HepG2 (cell line): Measurements from ENCODE around the gene KRT82. TPM values are rescaled to one million over a fixed set of nuclear protein-coding genes. Genes with fewer than 3 reads are reported as not detected.

Experiments used
- ARNT ChIP-seq: fragments of 450-650 bp; IDR thresholded peaks from 2 replicates; pipeline ENCODE4 v1.6.1; 2017
- ATF2 ChIP-seq: sonication (generic); formaldehyde crosslinking; IDR thresholded peaks from 2 replicates; pipeline ENCODE4 v1.4.0; 2020; ENCODE audit warnings: missing genetic modification reagents
- ATF6 ChIP-seq: sonication (generic); formaldehyde crosslinking; conservative IDR thresholded peaks from 2 replicates; pipeline ENCODE4 v1.4.0; 2020; ENCODE audit warnings: missing genetic modification reagents
- TFE3 ChIP-seq: IDR thresholded peaks from 2 replicates; pipeline ENCODE4 v1.6.1; 2016
- ZNF296 ChIP-seq: sonication (generic); formaldehyde crosslinking; conservative IDR thresholded peaks from 2 replicates; pipeline ENCODE4 v1.5.0; 2020; ENCODE audit warnings: mild to moderate bottlenecking, missing genetic modification reagents
- ZNF704 ChIP-seq: sonication (generic); formaldehyde crosslinking; IDR thresholded peaks from 2 replicates; pipeline ENCODE4 v1.8.1; 2023; ENCODE audit warnings: mild to moderate bottlenecking, inconsistent platforms, moderate library complexity, missing genetic modification reagents, borderline replicate concordance
- ZNF776 ChIP-seq: sonication (generic); formaldehyde crosslinking; IDR thresholded peaks from 2 replicates; pipeline ENCODE4 v1.4.0; 2020; ENCODE audit warnings: mild to moderate bottlenecking, missing genetic modification reagents
- polyA plus RNA-seq, 8 experiments: library from polyadenylated mRNA; depleted of rRNA in 3 of 8; stranded (reverse) in 7 of 8; unstranded in 1 of 8; fragments of >200 nt; fragmentation: Illumina TruSeq in 4 of 8; extraction: Trizol in 4 of 8; gene quantifications; 2 replicates each; pipeline versions ENCODE4 v1.2.1 to v1.2.3, GENCODE V29; 2011 to 2016; ENCODE audit warnings: low read depth in 4 of 8, missing spikeins in 1 of 8, mixed read lengths in 1 of 8; ENCODE audit not compliant: insufficient read depth in 1 of 8
- total RNA-seq, 5 experiments: library from RNA; depleted of rRNA; stranded (reverse); fragments of >200 nt; fragmentation: Illumina TruSeq; extraction: Trizol; gene quantifications; 2 replicates each; pipeline ENCODE4 v1.2.3, GENCODE V29; 2016; ENCODE audit warnings: low read depth in 1 of 5

Gene KRT82
- total and polyA plus RNA-seq, 2 of the 13 experiments (the other 11 are each of a cell fraction or from before 2014, with no cell fraction given): not detected

GRCh38 chr12:52399756-52400155 is 6.4 kb downstream of the KRT82 start (continued):
- TF ChIP-seq TFE3: no peak
- no peak for TF ChIP-seq ZNF296
- no peak for TF ChIP-seq ZNF704 (CRISPR knock-in tag)
- TF ChIP-seq ATF6 (CRISPR knock-in tag): no peak
- TF ChIP-seq ZNF776: no peak
- no peak for TF ChIP-seq ARNT
- TF ChIP-seq ATF2 (CRISPR knock-in tag): no peak
- TF ChIP-seq, all 625 proteins: peak for 0
